ENCODE measurements around the gene SYNGAP1.

SYNGAP1 gene

DNA sequence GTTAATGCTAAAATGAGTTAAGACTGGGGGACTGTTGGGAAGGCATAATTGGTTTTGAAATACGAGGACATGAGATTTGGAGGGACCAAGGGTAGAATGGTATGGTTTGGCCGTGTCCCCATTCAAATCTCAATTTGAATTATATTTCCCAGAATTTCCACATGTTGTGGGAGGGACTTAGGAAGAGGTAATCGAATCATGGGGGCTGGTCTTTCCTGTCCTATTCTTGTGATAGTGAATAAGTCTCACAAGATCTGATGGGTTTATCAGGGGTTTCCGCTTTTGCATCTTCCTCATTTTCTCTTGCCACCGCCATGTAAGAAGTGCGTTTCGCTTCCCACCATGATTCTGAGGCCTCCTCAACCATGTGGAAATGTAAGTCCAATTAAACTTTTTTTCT is 47.2 kb downstream of the SYNGAP1 start:
- no peak overlapping the region for H3K4me2 ChIP-seq (ENCODE audit: low read depth, low read length, poor library complexity, severe bottlenecking)
- H3K9me2 ChIP-seq (replicated peaks; ENCODE audit: insufficient read depth, low read length) = no peaks in the 10 kb centered on the region
- no peak for TF ChIP-seq EZH2phosphoT487 (conservative IDR thresholded peaks at IDR 0.05; ENCODE audit: low read length)
- TF ChIP-seq, protein P1, sequence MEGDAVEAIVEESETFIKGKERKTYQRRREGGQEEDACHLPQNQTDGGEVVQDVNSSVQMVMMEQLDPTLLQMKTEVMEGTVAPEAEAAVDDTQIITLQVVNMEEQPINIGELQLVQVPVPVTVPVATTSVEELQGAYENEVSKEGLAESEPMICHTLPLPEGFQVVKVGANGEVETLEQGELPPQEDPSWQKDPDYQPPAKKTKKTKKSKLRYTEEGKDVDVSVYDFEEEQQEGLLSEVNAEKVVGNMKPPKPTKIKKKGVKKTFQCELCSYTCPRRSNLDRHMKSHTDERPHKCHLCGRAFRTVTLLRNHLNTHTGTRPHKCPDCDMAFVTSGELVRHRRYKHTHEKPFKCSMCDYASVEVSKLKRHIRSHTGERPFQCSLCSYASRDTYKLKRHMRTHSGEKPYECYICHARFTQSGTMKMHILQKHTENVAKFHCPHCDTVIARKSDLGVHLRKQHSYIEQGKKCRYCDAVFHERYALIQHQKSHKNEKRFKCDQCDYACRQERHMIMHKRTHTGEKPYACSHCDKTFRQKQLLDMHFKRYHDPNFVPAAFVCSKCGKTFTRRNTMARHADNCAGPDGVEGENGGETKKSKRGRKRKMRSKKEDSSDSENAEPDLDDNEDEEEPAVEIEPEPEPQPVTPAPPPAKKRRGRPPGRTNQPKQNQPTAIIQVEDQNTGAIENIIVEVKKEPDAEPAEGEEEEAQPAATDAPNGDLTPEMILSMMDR (IDR thresholded peaks at IDR 0.05; ENCODE audit: insufficient read depth, low read length, poor library complexity, severe bottlenecking) = no peak
- H3K79me2 ChIP-seq (ENCODE audit: insufficient read depth, low read length) = no peaks in the 10 kb centered on the region
- no peaks in the 10 kb centered on the region for H3F3A ChIP-seq (ENCODE audit: insufficient read depth)
- H3K27me3 ChIP-seq (ENCODE audit: low read length) = 0 out of 2 replicates have a peak, but pooled peaks cover 3% of the 10 kb centered on the region
- no peak overlapping the region for H2AFZ ChIP-seq (ENCODE audit: low read depth, low read length, severe bottlenecking)
- no peak overlapping the region for H3K27ac ChIP-seq (ENCODE audit: low read depth, low read length)
- no peaks in the 10 kb centered on the region for H4K20me1 ChIP-seq (ENCODE audit: low read depth, low read length)
- no peak overlapping the region for H3K9ac ChIP-seq (ENCODE audit: low read length)
- H3K4me3 ChIP-seq (ENCODE audit: insufficient read depth, low read length, poor library complexity, severe bottlenecking) = no peak overlapping the region
- no peaks in the 10 kb centered on the region for H3K9me3 ChIP-seq (ENCODE audit: insufficient read depth, low read length)
- no peaks in the 10 kb centered on the region for H3K36me3 ChIP-seq (ENCODE audit: low read length)

- Histone ChIP-seq H3K4me3 (ENCODE audit: insufficient read depth, low read length, poor library complexity, severe bottlenecking) (no peak overlapping the region), H3K9me3 (ENCODE audit: insufficient read depth, low read length) (no peaks in the 10 kb centered on the region), H3K9me2 (replicated peaks; ENCODE audit: insufficient read depth, low read length) (no peaks in the 10 kb centered on the region), H3K79me2 (ENCODE audit: insufficient read depth, low read length) (no peaks in the 10 kb centered on the region), H3K36me3 (ENCODE audit: low read length) (no peaks in the 10 kb centered on the region), H3K9ac (ENCODE audit: low read length) (no peak overlapping the region), H3K4me2 (ENCODE audit: low read depth, low read length, poor library complexity, severe bottlenecking) (no peak overlapping the region), H2AFZ (ENCODE audit: low read depth, low read length, severe bottlenecking) (no peak overlapping the region), H3F3A (ENCODE audit: insufficient read depth) (no peaks in the 10 kb centered on the region), H3K27me3 (ENCODE audit: low read length) (no peaks in the 10 kb centered on the region), H3K27ac (ENCODE audit: low read depth, low read length) (no peak overlapping the region), H4K20me1 (ENCODE audit: low read depth, low read length) (no peaks in the 10 kb centered on the region)
- TF ChIP-seq, protein P1 (IDR thresholded peaks at IDR 0.05; ENCODE audit: insufficient read depth, low read length, poor library complexity, severe bottlenecking) = no peak
- TF ChIP-seq EZH2phosphoT487 (conservative IDR thresholded peaks at IDR 0.05; ENCODE audit: low read length) = no peak
Measured at GRCh38 chr6:33469661-33470060, 49.8 kb downstream of the SYNGAP1 start.

DNA sequence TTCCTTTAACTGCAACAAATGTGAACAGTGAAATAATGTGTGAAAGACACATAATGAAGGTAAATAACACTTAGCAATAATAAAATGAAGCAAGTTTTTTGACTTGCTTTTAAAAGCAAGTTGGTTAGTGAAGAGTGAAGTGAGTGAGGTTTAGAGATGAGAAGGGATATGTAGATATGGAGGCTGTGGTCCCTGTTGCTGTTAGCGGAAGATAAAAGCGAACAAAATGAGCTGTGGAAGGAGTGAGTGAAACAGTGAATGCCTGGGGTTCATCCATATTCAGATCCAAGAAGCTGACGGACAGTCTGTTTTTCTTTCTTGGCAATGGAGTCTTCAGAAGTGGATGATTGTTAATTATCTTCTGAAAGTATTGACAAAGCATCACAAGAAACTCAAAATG is 58.0 kb downstream of the SYNGAP1 start:
- Histone ChIP-seq H3K79me2 (ENCODE audit: insufficient read depth, low read length) (no peaks in the 10 kb centered on the region), H3K9me2 (replicated peaks; ENCODE audit: insufficient read depth, low read length) (no peaks in the 10 kb centered on the region), H3K27ac (ENCODE audit: low read depth, low read length) (no peak overlapping the region), H3K9ac (ENCODE audit: low read length) (no peak overlapping the region), H2AFZ (ENCODE audit: low read depth, low read length, severe bottlenecking) (no peak overlapping the region), H3F3A (ENCODE audit: insufficient read depth) (no peaks in the 10 kb centered on the region), H4K20me1 (ENCODE audit: low read depth, low read length) (no peaks in the 10 kb centered on the region), H3K4me2 (ENCODE audit: low read depth, low read length, poor library complexity, severe bottlenecking) (no peak overlapping the region), H3K36me3 (ENCODE audit: low read length) (no peaks in the 10 kb centered on the region), H3K27me3 (ENCODE audit: low read length) (0 out of 2 replicates have a peak, but pooled peaks cover 5% of the 10 kb centered on the region), H3K4me3 (ENCODE audit: insufficient read depth, low read length, poor library complexity, severe bottlenecking) (no peak overlapping the region), H3K9me3 (ENCODE audit: insufficient read depth, low read length) (no peaks in the 10 kb centered on the region)
- TF ChIP-seq, protein P1 (IDR thresholded peaks at IDR 0.05; ENCODE audit: insufficient read depth, low read length, poor library complexity, severe bottlenecking) = no peak
- TF ChIP-seq EZH2phosphoT487 (conservative IDR thresholded peaks at IDR 0.05; ENCODE audit: low read length) = no peak
